ENCODE measurements around the gene TRIM74. TPM values are rescaled to one million over a fixed set of nuclear protein-coding genes. Genes with fewer than 3 reads are reported as not detected.

Gene TRIM74
- total and polyA plus RNA-seq, 2 of the 8 experiments (the other 6 are each of a cell fraction or from before 2014, with no cell fraction given): 0.52 TPM; not detected in 1

Small RNA genes within 50 kb of the gene (small RNA-seq; reads per million reads assigned to genes)
- gene RF00019 (ENCODE audit: insufficient read depth): not detected

Other genes with a start within 250 kb of the TRIM74 start
- 11.5 and 12.6 TPM in 2 replicates for gene TYW1B, start 141.3 kb downstream of the TRIM74 start, total RNA-seq (2021; fragmentation: NEBNext Ultra II Directional; extraction: Animal tissue kit (Norgen Biotek cat#: 25700))
- 3.9 and 6.8 TPM in 2 replicates for gene TYW1B, start 141.3 kb downstream of the TRIM74 start, polyA plus RNA-seq (2011; rRNA removed)
- 57.0 and 60.0 TPM in 2 replicates for gene POM121, start 44.4 kb downstream of the TRIM74 start, total RNA-seq (2021; fragmentation: NEBNext Ultra II Directional; extraction: Animal tissue kit (Norgen Biotek cat#: 25700))
- 11.5 and 16.9 TPM in 2 replicates for gene POM121, start 44.4 kb downstream of the TRIM74 start, polyA plus RNA-seq (2011; rRNA removed)
- gene SPDYE8, start 60.3 kb upstream of the TRIM74 start, total RNA-seq (2021; fragmentation: NEBNext Ultra II Directional; extraction: Animal tissue kit (Norgen Biotek cat#: 25700)): not detected in 2 replicates
- not detected in 2 replicates for gene SPDYE8, start 60.3 kb upstream of the TRIM74 start, polyA plus RNA-seq (2011; rRNA removed)
- not detected in 2 replicates for gene SPDYE11, start 88.4 kb upstream of the TRIM74 start, total RNA-seq (2021; fragmentation: NEBNext Ultra II Directional; extraction: Animal tissue kit (Norgen Biotek cat#: 25700))
- not detected in 2 replicates for gene SPDYE11, start 88.4 kb upstream of the TRIM74 start, polyA plus RNA-seq (2011; rRNA removed)
- gene SPDYE9, start 116.6 kb upstream of the TRIM74 start, total RNA-seq (2021; fragmentation: NEBNext Ultra II Directional; extraction: Animal tissue kit (Norgen Biotek cat#: 25700)): not detected in 2 replicates
- gene SPDYE9, start 116.6 kb upstream of the TRIM74 start, polyA plus RNA-seq (2011; rRNA removed): not detected in 2 replicates